B cell (primary cell): ENCODE results near the gene SNX6. TPM values are rescaled to one million over a fixed set of nuclear protein-coding genes. Genes with fewer than 3 reads are reported as not detected.

Experiments used
- ATAC-seq: fragments of 200-7000 bp; cut with Tn5 transposase; one replicate; pipeline ENCODE4 v1.10.0; 2021; ENCODE audit warnings: low read depth, mild to moderate bottlenecking, moderate number of reproducible peaks, moderate library complexity
- CTCF ChIA-PET: fragments of 350-600 bp; sonication (Branson Sonifier 250); formaldehyde crosslinking; loops from one replicate; lab custom pipeline; 2021; ENCODE audit warnings: antibody characterized with exemption, inconsistent platforms; lab: Charles Lee
- POLR2A ChIA-PET: fragments of 350-600 bp; sonication (Branson Sonifier 250); formaldehyde crosslinking; loops from one replicate; lab custom pipeline; 2021; ENCODE audit warnings: antibody characterized with exemption; lab: Charles Lee
- DNase-seq: peaks from one replicate; pipeline ENCODE4 v3.0.0; 2013
- H2AFZ ChIP-seq: 2 replicates; pipeline ENCODE4 v1.6.1; 2012; ENCODE audit warnings: mild to moderate bottlenecking, low read depth, low read length; ENCODE audit not compliant: insufficient read depth, poor library complexity, severe bottlenecking
- H3K27ac ChIP-seq, 2 donors: 1 replicate in 1 of 2; 2 replicates in 1 of 2; pipeline ENCODE4 v1.5.1; 2012 to 2013; ENCODE audit warnings: low read length in 2 of 2, mild to moderate bottlenecking in 2 of 2, moderate library complexity in 1 of 2
- H3K27me3 ChIP-seq, 4 experiments: fragments of 200-600 bp in 1 of 4; sonication (generic) in 1 of 4; replicated peaks in 1 of 4; 1 replicate in 2 of 4; 2 replicates in 2 of 4; pipeline versions ENCODE4 v1.6.1 to v1.7.0; 2013 to 2016; ENCODE audit warnings: low read length in 3 of 4, mild to moderate bottlenecking in 2 of 4, mixed read lengths in 1 of 4, moderate library complexity in 1 of 4; ENCODE audit not compliant: insufficient read depth in 4 of 4, control insufficient read depth in 3 of 4; ENCODE audit errors: control extremely low read depth in 1 of 4
- H3K36me3 ChIP-seq, 2 experiments: replicated peaks in 1 of 2; 1 replicate in 1 of 2; 2 replicates in 1 of 2; pipeline versions ENCODE4 v1.6.1 to v1.7.1; 2013; ENCODE audit warnings: low read length in 1 of 2; ENCODE audit not compliant: insufficient read depth in 2 of 2, control insufficient read depth in 1 of 2; ENCODE audit errors: control extremely low read depth in 1 of 2, extremely low read depth in 1 of 2
- H3K4me1 ChIP-seq, 2 donors: fragments of 200-600 bp in 1 of 2; sonication (generic) in 1 of 2; 1 replicate in 1 of 2; 2 replicates in 1 of 2; pipeline versions ENCODE4 v1.5.1 to v1.6.1; 2013 to 2017; ENCODE audit warnings: low read length in 2 of 2; ENCODE audit not compliant: control insufficient read depth in 2 of 2, insufficient read depth in 2 of 2
- H3K4me2 ChIP-seq: replicated peaks from 2 replicates; pipeline ENCODE3; 2012; ENCODE audit warnings: mild to moderate bottlenecking, low read depth, low read length; ENCODE audit not compliant: poor library complexity, severe bottlenecking
- H3K4me3 ChIP-seq, 5 experiments: fragments of 200-600 bp in 1 of 5; sonication (generic) in 1 of 5; 1 replicate in 3 of 5; 2 replicates in 2 of 5; pipeline versions ENCODE4 v1.5.1 to v1.7.0; 2011 to 2016; ENCODE audit warnings: low read length in 4 of 5, mild to moderate bottlenecking in 4 of 5, low read depth in 2 of 5, control low read depth in 1 of 5, moderate library complexity in 1 of 5; ENCODE audit not compliant: insufficient read depth in 1 of 5; ENCODE audit errors: control extremely low read depth in 1 of 5, extremely low read depth in 1 of 5
- H3K79me2 ChIP-seq: fragments of 200-600 bp; sonication (generic); one replicate; pipeline ENCODE4 v1.6.0; 2016; ENCODE audit warnings: low read length; ENCODE audit not compliant: control insufficient read depth, insufficient read depth
- H3K9ac ChIP-seq: fragments of 200-600 bp; sonication (generic); 2 replicates; pipeline ENCODE4 v1.6.1; 2017; ENCODE audit warnings: mild to moderate bottlenecking, low read length, moderate library complexity
- H3K9me3 ChIP-seq, 3 donors: one replicate each; pipeline versions ENCODE4 v1.6.1 to v1.7.1; 2013; ENCODE audit warnings: low read length in 2 of 3; ENCODE audit not compliant: control insufficient read depth in 2 of 3, insufficient read depth in 1 of 3; ENCODE audit errors: control extremely low read depth in 1 of 3
- H4K20me1 ChIP-seq: 2 replicates; pipeline ENCODE4 v1.6.0; 2012; ENCODE audit warnings: mild to moderate bottlenecking, low read length; ENCODE audit not compliant: insufficient read depth, control insufficient read depth, poor library complexity, severe bottlenecking
- H3K27ac Mint-ChIP-seq: one replicate; pipeline ENCODE4 v1.8.0; 2021; ENCODE audit warnings: mixed read lengths
- H3K27me3 Mint-ChIP-seq: one replicate; pipeline ENCODE4 v1.8.0; 2021; ENCODE audit warnings: mixed read lengths
- H3K4me1 Mint-ChIP-seq: one replicate; pipeline ENCODE4 v1.8.0; 2021; ENCODE audit warnings: mixed read lengths
- H3K4me3 Mint-ChIP-seq: one replicate; pipeline ENCODE4 v1.8.0; 2021; ENCODE audit warnings: mixed read lengths
- H3K9me3 Mint-ChIP-seq: one replicate; pipeline ENCODE4 v1.8.0; 2022; ENCODE audit warnings: mixed read lengths; ENCODE audit not compliant: insufficient read depth
- EZH2 ChIP-seq: IDR thresholded peaks from 2 replicates; pipeline ENCODE4 v1.6.1; 2012; ENCODE audit warnings: borderline replicate concordance, low read depth, mild to moderate bottlenecking, moderate library complexity, low read length; ENCODE audit not compliant: insufficient read depth, poor library complexity, severe bottlenecking
- WGBS: methylation state at CpG from one replicate; pipeline ENCODE4 v1.1.5; 2013; ENCODE audit warnings: missing lambda C conversion rate; ENCODE audit not compliant: insufficient coverage; 5-methylcytosine and 5-hydroxymethylcytosine counted together
- intact Hi-C: fragments of 100-400 bp; cut with micrococcal nuclease; formaldehyde crosslinking; loops from one replicate; pipeline ENCODE4 v1.10.0; 2022
- polyA plus RNA-seq: library from polyadenylated mRNA; depleted of rRNA; stranded (reverse); fragments of >200 nt; gene quantifications from 2 replicates; pipeline ENCODE4 v1.2.3, GENCODE V29; 2012
- total RNA-seq, 2 donors: library from RNA; stranded (reverse); fragments of 120-200 nt in 1 of 2; gene quantifications; 1 replicate in 1 of 2; 2 replicates in 1 of 2; pipeline versions ENCODE4 v1.2.3 to v1.2.4, GENCODE V29; 2013 to 2022
- TF ChIP-seq, protein P1 (sequence below): fragments of 200-600 bp; IDR thresholded peaks from one replicate; pipeline ENCODE4 v1.8.0; 2022; ENCODE audit warnings: antibody characterized with exemption, mild to moderate bottlenecking

The SNX6 gene
- total and polyA plus RNA-seq, 2 donors (not counting 1 experiment from before 2014, with no cell fraction given) = 45.4 to 61.0 TPM

DNA sequence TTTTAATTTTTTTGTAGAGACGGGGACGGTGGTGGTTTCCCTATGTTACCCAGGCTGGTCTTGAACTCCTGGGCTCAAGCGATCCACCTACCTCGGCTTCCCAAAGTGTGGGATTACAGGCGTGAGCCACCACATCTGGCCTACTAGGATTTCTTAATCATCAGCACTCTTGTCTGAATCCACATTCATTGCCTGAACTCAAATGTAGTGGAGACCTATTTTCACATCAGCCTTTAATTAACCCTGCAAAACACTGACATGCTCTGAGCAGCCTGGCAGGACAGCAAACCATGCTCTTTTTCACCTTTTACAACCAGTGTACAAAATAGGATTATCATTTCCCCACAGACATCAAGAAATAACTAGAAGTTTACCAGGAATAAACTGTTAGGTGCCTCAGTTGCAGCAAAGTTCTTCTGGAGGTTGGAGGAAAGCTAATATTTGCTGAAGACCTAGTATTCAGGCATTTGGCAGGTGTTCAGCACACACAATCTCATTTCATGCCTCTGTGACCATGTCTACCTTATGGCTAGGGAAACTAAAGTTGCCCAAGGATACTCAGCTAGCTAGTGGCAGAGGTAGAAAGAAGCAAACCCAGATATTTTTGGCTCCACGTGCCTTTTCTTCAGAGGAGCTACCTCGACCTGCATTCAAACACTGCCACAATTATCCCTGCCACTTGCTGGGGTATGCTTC, 46.7 kb upstream of the SNX6 start:
- Histone ChIP-seq H2AFZ (no peak overlapping the region), H3K4me1 (no peaks in the 10 kb centered on the region), H3K4me3 (no peak overlapping the region), H3K4me2 (no peak overlapping the region), H3K27ac (no peak overlapping the region), H3K9ac (no peak overlapping the region), H3K79me2 (no peaks in the 10 kb centered on the region), H4K20me1 (no peaks in the 10 kb centered on the region), H3K27me3 (no peaks in the 10 kb centered on the region), H3K9me3 (no peaks in the 10 kb centered on the region), H3K36me3 (no peaks in the 10 kb centered on the region)
- no peak for TF ChIP-seq EZH2
- TF ChIP-seq, protein P1, sequence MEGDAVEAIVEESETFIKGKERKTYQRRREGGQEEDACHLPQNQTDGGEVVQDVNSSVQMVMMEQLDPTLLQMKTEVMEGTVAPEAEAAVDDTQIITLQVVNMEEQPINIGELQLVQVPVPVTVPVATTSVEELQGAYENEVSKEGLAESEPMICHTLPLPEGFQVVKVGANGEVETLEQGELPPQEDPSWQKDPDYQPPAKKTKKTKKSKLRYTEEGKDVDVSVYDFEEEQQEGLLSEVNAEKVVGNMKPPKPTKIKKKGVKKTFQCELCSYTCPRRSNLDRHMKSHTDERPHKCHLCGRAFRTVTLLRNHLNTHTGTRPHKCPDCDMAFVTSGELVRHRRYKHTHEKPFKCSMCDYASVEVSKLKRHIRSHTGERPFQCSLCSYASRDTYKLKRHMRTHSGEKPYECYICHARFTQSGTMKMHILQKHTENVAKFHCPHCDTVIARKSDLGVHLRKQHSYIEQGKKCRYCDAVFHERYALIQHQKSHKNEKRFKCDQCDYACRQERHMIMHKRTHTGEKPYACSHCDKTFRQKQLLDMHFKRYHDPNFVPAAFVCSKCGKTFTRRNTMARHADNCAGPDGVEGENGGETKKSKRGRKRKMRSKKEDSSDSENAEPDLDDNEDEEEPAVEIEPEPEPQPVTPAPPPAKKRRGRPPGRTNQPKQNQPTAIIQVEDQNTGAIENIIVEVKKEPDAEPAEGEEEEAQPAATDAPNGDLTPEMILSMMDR = no peak
- H3K9me3 Mint-ChIP-seq = no peaks in the 10 kb centered on the region
- POLR2A ChIA-PET = interaction anchor here (0.6 to 1.1 kb wide), 2 partner anchors 15 to 40 kb away, joined by 9 to 10 read pairs; no protein-coding TSS in a partner anchor
- H3K4me3 Mint-ChIP-seq = no peak overlapping the region
- CTCF ChIA-PET = interaction anchor here (10.2 kb wide), 1 partner anchor 48 kb away, joined by 157 read pairs; no protein-coding TSS in a partner anchor
- DNase-seq (no peak), ATAC-seq (no peak)
- intact Hi-C loops = no loop called here
- H3K27ac Mint-ChIP-seq = no peak overlapping the region
- WGBS = 100% methylated on average over 2 of the region's 7 CpGs
- no peaks in the 10 kb centered on the region for H3K27me3 Mint-ChIP-seq
- no peaks in the 10 kb centered on the region for H3K4me1 Mint-ChIP-seq

DNA sequence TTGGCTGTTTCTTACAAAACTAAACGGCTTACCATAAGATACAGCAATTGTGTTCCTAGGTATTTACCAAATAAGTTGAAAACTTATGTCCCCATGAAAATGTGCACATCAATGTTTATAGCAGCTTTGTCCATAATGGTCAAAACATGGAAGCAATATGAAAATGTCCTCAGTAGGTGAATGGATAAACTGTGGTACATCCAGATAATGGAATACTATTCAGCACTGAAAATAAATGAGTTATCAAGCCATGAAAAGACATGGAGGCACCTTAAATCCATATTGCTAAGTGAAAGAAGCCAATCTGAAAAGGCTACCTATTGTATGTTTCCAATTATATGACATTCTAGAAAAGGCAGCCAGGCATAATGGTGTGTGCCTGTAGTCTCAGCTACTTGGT, 43.8 kb upstream of the SNX6 start:
- Mint-ChIP-seq H3K9me3 (no peaks in the 10 kb centered on the region), H3K27me3 (no peaks in the 10 kb centered on the region), H3K27ac (no peak overlapping the region), H3K4me1 (no peaks in the 10 kb centered on the region), H3K4me3 (no peak overlapping the region)
- Histone ChIP-seq H3K79me2 (no peaks in the 10 kb centered on the region), H3K9me3 (no peaks in the 10 kb centered on the region), H4K20me1 (no peaks in the 10 kb centered on the region), H3K36me3 (no peaks in the 10 kb centered on the region), H3K4me1 (no peaks in the 10 kb centered on the region), H3K27me3 (no peaks in the 10 kb centered on the region), H2AFZ (no peak overlapping the region), H3K4me3 (no peak overlapping the region), H3K9ac (no peak overlapping the region), H3K4me2 (no peak overlapping the region), H3K27ac (no peak overlapping the region)
- ATAC-seq (no peak), DNase-seq (no peak)
- TF ChIP-seq, protein P1 = no peak
- TF ChIP-seq EZH2 = no peak
- WGBS = no CpG with 5 or more reads among the region's 1 CpG
- ChIA-PET POLR2A (no interaction called here), CTCF (interaction anchor here (1.0 to 10.2 kb wide), 11 partner anchors 13 to 748 kb away, joined by 5 to 157 read pairs (median 8); partner anchors contain the start of gene CFL2)
- intact Hi-C loops = no loop called here
